Measurements from ENCODE around the gene C11orf91.
A peak's percentile ranks its signal among the peaks of the same experiment; 100 is the strongest.
"Not testable (repeated sequence)": the region's sequence is repeated elsewhere in the genome, so short reads cannot be mapped to it uniquely, and the experiment has no call there.

The C11orf91 gene

GRCh38 chr11:33700502-33701271 is at the start of gene C11orf91:
TSS of gene C11orf91 (minus strand) at chr11:33700826. CDS start at chr11:33700740, 86 bp downstream.
- DNase-seq, result peak; percentile 91

GRCh38 chr11:33747979-33748378 is 47.4 kb upstream of the C11orf91 start:
- DNase-seq, result no peak

GRCh38 chr11:33743291-33743690 is 42.7 kb upstream of the C11orf91 start:
- DNase-seq, result no peak

- DNase-seq, result peak; percentile 18
These were observed 41.7 kb upstream of the C11orf91 start for GRCh38 chr11:33742249-33742851.

- no peak for DNase-seq
These were observed 41.2 kb upstream of the C11orf91 start for GRCh38 chr11:33741806-33742205.

GRCh38 chr11:33737362-33737821 is 36.8 kb upstream of the C11orf91 start:
- no peak for DNase-seq

GRCh38 chr11:33736148-33736812 is 35.7 kb upstream of the C11orf91 start, which contains the start of gene CD59:
TSS of gene CD59 (minus strand) at chr11:33736423. CDS start at chr11:33722445, 13,978 bp downstream.
- peak; percentile 95 for DNase-seq

GRCh38 chr11:33735271-33736147 is 34.9 kb upstream of the C11orf91 start:
- DNase-seq, result peak; percentile 71

GRCh38 chr11:33734441-33735270 is 34.0 kb upstream of the C11orf91 start:
- peak; percentile 40 for DNase-seq

GRCh38 chr11:33733980-33734379 is 33.4 kb upstream of the C11orf91 start:
- peak; percentile 9 for DNase-seq

- no peak for DNase-seq
These were observed 31.3 kb upstream of the C11orf91 start for GRCh38 chr11:33731723-33732531.

GRCh38 chr11:33730716-33731115 is 30.1 kb upstream of the C11orf91 start:
- no peak for DNase-seq

GRCh38 chr11:33729072-33729664 is 28.5 kb upstream of the C11orf91 start:
- DNase-seq, result not testable (repeated sequence)

GRCh38 chr11:33727539-33727938 is 26.9 kb upstream of the C11orf91 start:
- DNase-seq, result not testable (repeated sequence)

- no peak for DNase-seq
These were observed 24.9 kb upstream of the C11orf91 start for GRCh38 chr11:33725496-33725895.

- DNase-seq, result no peak
These were observed 24.0 kb upstream of the C11orf91 start for GRCh38 chr11:33724644-33725035.

GRCh38 chr11:33723238-33723881 is 22.7 kb upstream of the C11orf91 start:
- no peak for DNase-seq

- DNase-seq, result no peak
These were observed 22.1 kb upstream of the C11orf91 start for GRCh38 chr11:33722590-33723234.

GRCh38 chr11:33721984-33722383 is 21.4 kb upstream of the C11orf91 start:
- DNase-seq, result no peak

Measured in DMS53 (cell line).